ENCODE data around the gene FAM168A. TPM values are rescaled to one million over a fixed set of nuclear protein-coding genes. Genes with fewer than 3 reads are reported as not detected.

FAM168A gene
- total RNA-seq, 2 experiments from 2014 or later, result 10.1 to 23.7 TPM

DNA sequence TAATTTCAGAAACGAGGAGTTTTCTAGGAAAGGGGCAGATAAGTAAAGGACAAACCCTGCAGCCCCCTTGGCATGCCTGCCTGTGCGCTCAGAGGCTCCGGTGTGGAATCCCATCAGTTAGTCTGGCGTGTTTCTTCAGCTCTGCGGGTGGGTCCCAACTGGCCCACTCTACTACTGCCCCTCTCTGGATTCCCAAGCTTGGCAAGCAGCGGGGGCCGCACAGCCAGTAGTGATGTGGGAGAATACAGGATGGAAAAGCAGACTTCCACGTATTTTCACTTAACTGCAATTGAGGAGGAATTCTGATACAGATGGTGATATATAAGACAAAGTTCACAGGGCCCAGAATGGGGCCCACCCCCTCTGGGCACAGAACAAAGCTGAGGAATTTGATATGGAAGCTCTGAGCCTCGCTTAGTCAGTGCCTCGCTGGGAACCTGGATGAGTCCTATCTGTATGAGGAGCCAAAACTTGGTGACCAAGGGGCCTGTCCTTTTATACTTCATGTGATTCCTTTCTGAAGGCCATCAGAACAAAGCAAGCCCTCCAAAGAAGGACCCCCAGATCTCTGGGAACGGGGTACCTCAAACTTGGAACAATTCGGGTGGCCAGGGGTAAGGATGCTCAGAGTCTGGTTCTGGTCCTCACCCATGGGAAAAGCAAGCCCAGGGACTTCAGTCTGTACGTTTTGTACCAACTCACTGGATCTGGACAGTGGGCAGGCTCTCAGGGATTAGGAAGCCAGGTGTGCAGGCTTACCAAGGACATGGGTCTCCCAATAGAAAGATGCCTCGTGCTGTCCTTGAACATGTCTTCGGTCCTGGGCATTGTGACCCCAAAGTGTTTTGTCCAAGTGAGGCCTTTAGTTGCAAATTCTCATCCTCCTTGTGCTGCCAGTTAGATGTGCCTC, 195.7 kb downstream of the FAM168A start:
- Histone ChIP-seq H3K4me1 (ENCODE audit: insufficient read depth, low read length, poor library complexity, severe bottlenecking) (no peaks in the 10 kb centered on the region), H3K9me2 (ENCODE audit: insufficient read depth, low read length) (no peaks in the 10 kb centered on the region), H3K79me2 (ENCODE audit: insufficient read depth, low read depth, low read length) (no peaks in the 10 kb centered on the region), H4K20me1 (ENCODE audit: insufficient read depth, low read length) (no peaks in the 10 kb centered on the region), H3K4me3 (ENCODE audit: low read depth, low read length, poor library complexity, severe bottlenecking) (no peak overlapping the region), H3K9me3 (ENCODE audit: low read length) (no peaks in the 10 kb centered on the region), H3K27ac (ENCODE audit: low read depth, low read length, poor library complexity, severe bottlenecking) (no peak overlapping the region), H3K4me2 (ENCODE audit: low read length) (no peak overlapping the region), H2AFZ (ENCODE audit: low read length) (no peak overlapping the region), H3K36me3 (ENCODE audit: insufficient read depth, low read length) (peaks cover 5% of the 10 kb centered on the region; the same call in 1 of the 2 replicates)
- BruUV-seq (replicated peaks), result no TSS peak
- no peak for TF ChIP-seq EZH2phosphoT487 (IDR thresholded peaks at IDR 0.05; ENCODE audit: borderline replicate concordance, low read depth, low read length)
- TF ChIP-seq, protein P1, sequence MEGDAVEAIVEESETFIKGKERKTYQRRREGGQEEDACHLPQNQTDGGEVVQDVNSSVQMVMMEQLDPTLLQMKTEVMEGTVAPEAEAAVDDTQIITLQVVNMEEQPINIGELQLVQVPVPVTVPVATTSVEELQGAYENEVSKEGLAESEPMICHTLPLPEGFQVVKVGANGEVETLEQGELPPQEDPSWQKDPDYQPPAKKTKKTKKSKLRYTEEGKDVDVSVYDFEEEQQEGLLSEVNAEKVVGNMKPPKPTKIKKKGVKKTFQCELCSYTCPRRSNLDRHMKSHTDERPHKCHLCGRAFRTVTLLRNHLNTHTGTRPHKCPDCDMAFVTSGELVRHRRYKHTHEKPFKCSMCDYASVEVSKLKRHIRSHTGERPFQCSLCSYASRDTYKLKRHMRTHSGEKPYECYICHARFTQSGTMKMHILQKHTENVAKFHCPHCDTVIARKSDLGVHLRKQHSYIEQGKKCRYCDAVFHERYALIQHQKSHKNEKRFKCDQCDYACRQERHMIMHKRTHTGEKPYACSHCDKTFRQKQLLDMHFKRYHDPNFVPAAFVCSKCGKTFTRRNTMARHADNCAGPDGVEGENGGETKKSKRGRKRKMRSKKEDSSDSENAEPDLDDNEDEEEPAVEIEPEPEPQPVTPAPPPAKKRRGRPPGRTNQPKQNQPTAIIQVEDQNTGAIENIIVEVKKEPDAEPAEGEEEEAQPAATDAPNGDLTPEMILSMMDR (conservative IDR thresholded peaks at IDR 0.05; ENCODE audit: low read length), result no peak
- intact Hi-C loops (cut with micrococcal nuclease; ENCODE audit: unreplicated experiment), result loop anchor here (2.0 kb wide), 1 partner anchor 259 kb away; no protein-coding TSS in a partner anchor
- ChIA-PET CTCF (ENCODE audit: unreplicated experiment) (interaction anchor here (1.0 kb wide), 1 partner anchor 258 kb away, joined by 3 read pairs; no protein-coding TSS in a partner anchor), POLR2A (interaction anchor here (0.6 to 1.1 kb wide), 3 partner anchors 12 to 229 kb away, joined by 3 to 6 read pairs (median 4); no protein-coding TSS in a partner anchor)
- DNase-seq (ENCODE audit: low spot score), result no peak

DNA sequence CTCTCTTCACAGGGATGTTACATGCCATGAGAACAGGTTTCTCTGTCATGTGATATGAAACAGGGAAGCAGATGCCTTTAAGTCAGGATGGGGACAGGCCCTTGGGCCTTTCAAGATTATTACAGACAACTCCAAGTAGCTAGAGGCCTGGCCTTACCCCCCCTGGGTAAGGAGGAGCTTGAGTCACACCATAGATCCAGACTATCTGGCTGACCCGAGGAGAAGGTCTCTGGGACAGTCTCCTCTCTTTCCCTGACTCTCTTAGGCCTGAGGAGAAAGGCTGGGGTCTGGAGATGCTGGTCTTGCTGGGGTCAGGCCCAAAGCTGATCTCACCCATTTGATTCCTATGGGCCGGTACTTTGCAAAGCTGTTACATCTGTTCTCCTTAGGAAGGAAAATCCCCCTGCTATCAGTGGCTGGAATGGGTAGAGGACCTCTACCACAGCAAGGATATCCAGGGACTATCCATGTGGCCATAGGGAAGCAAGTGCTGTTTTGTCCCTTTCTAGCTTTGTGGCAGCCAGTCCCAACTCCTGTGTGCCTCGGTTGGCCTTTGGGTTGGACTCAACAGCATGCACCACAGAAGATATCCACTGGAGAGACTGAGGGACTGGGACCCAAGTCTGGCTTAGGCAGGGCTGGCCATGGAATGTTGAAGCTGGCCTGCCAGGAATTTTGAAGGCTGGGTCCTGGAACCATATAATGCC, 196.5 kb downstream of the FAM168A start:
- Histone ChIP-seq H3K9me3 (ENCODE audit: low read length) (no peaks in the 10 kb centered on the region), H3K4me1 (ENCODE audit: insufficient read depth, low read length, poor library complexity, severe bottlenecking) (no peaks in the 10 kb centered on the region), H2AFZ (ENCODE audit: low read length) (no peak overlapping the region), H3K36me3 (ENCODE audit: insufficient read depth, low read length) (peaks cover 13% of the 10 kb centered on the region; the same call in 1 of the 2 replicates), H3K79me2 (ENCODE audit: insufficient read depth, low read depth, low read length) (no peaks in the 10 kb centered on the region), H3K4me3 (ENCODE audit: low read depth, low read length, poor library complexity, severe bottlenecking) (no peak overlapping the region), H3K27ac (ENCODE audit: low read depth, low read length, poor library complexity, severe bottlenecking) (no peak overlapping the region), H3K4me2 (ENCODE audit: low read length) (no peak overlapping the region), H3K9me2 (ENCODE audit: insufficient read depth, low read length) (no peaks in the 10 kb centered on the region), H4K20me1 (ENCODE audit: insufficient read depth, low read length) (no peaks in the 10 kb centered on the region)
- intact Hi-C loops (cut with micrococcal nuclease; ENCODE audit: unreplicated experiment), result no loop called here
- CTCF ChIA-PET (ENCODE audit: unreplicated experiment), result no interaction called here
- no peak for DNase-seq (ENCODE audit: low spot score)
- TF ChIP-seq, protein P1 (conservative IDR thresholded peaks at IDR 0.05; ENCODE audit: low read length), result no peak
- no peak for TF ChIP-seq EZH2phosphoT487 (IDR thresholded peaks at IDR 0.05; ENCODE audit: borderline replicate concordance, low read depth, low read length)
- POLR2A ChIA-PET, result interaction anchor here (1.0 to 1.1 kb wide), 2 partner anchors 13 to 205 kb away, joined by 3 to 4 read pairs; no protein-coding TSS in a partner anchor
- BruUV-seq (replicated peaks), result TSS peak; percentile 55
